HG02798 (cell line): ENCODE results near the gene MIP.
"Not testable (repeated sequence)": the region's sequence is repeated elsewhere in the genome, so short reads cannot be mapped to it uniquely, and the experiment has no call there.

ENCODE experiments used
- ATAC-seq: cut with Tn5 transposase; IDR thresholded peaks from one replicate; pipeline ENCODE4 v1.9.1; 2021; ENCODE audit warnings: mild to moderate bottlenecking; ENCODE audit not compliant: unreplicated experiment, poor library complexity

MIP gene

DNA sequence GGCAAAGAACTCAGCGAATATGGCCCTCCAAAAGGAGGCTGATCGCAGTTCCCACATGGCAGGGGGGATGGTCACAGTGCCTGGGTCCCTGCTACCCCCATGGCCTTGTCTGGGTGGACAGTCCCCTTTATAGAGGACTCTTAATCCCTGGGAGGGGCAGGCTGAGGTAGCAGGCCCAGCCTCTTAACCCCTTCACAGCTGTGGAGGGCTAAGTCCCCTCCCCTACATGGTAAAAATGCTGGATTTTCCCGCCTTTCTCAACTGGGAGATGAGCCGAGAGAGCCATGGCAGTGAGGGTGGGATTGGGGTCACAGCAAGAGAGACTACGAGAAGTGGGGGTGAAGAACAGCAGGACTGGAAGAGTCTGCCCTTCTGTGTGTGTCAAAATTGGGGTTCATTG is at the start of gene MIP:
MIP (minus strand) TSS at position 101 of the 400 bp plus-strand sequence; CDS start at position 57, 44 bp downstream.
- ATAC-seq = no peak

DNA sequence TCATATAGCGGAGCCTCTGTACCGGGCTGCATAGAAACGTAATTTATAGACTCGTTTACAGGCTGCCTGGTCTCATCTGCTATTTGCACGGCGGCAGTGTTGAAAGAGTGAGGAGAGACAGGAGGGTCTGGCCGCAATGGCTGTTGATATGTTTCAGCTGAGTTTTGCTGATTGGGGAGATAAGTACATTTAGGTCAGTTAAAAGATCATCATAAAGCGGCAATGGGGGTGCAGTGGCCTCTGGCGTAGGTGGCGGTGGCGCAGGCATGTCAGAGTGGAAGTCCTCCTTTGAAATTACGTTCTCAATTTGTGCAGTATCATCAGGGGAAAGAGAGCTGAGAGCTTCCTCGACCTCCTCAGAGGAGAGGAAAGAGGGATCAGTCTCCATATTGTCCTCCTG is 45.4 kb upstream of the MIP start:
- not testable (repeated sequence) for ATAC-seq

DNA sequence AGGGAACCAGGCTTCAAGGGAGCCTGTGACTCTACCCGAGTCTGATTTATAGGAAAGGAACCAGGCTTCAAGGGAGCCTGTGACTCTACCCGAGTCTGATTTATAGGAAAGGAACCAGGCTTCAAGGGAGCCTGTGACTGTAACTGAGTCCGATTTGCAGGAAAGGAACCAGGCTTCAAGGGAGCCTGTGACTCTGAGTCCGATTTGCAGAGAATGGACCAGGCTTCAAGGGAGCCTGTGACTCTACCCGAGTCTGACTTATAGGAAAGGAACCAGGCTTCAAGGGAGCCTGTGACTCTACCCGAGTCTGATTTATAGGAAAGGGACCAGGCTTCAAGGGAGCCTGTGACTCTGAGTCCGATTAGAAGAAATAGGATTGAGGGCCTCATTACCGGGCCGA is 45.0 kb upstream of the MIP start:
- not testable (repeated sequence) for ATAC-seq

DNA sequence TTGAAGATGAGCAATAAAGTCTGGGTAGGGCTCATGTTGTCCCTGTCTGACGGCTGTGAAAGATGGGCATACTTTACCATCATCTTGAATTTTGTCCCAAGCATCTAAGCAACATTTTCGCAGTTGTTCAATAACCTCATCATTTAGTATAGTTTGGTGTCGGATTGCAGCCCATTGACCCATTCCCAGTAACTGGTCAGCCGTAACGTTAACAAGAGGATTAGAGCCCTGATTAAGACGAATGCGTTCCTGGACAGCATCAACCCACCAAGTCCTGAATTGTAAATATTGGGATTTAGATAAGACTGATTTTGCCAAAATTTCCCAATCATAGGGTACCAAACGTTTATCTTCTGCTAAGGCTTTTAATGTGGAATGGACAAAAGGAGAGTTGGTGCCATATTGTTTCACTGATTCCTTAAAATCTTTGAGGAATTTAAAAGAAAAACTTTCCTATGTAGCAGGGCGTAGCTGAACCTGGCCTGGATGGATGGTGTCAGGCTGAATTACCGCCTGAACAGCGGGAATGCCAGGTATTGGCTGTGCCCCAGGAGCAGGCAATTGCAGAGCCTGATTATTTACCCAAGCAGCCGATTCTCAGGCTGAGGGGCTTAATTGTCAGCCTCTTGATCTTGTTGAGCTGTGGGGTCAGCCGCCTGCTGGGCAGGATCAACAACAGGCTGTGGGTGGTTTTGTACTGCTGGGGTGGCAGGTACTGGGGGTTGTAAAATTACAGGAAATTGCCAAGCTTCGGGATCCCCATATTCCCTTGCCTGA is 43.9 kb upstream of the MIP start:
- not testable (repeated sequence) for ATAC-seq

DNA sequence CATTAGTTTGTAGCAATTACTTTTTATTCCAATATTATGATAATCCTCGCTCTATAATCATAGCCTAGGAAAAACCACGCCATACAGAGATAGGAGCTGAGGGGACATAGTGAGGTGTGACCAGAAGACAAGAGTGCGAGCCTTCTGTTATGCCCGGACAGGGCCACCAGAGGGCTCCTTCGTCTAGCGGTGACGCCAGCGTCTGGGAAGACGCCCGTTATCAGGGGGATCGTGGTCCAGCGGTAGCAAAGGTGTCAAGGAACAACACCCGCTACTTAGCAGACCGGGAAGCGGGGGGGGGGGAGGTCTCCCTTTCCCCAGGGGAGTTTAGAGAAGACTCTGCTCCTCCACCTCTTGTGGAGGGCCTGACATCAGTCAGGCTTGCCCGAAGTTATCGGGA is 42.2 kb upstream of the MIP start:
- ATAC-seq = not testable (repeated sequence)

DNA sequence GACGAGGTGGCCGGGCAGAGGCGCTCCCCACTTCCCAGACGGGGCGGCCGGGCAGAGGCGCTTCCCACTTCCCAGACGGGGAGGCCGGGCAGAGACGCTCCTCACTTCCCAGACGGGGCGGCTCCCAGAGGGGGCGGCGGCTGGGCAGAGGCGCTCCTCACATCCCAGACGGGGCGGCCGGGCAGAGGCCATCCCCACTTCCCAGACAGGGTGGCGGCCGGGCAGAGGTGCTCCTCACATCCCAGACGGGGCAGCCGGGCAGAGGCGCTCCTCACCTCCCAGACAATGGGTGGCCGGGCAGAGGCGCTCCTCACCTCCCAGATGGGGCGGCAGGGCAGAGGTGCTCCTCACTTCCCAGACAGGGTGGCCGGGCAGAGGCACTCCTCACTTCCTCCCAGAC is 40.0 kb upstream of the MIP start:
- not testable (repeated sequence) for ATAC-seq

DNA sequence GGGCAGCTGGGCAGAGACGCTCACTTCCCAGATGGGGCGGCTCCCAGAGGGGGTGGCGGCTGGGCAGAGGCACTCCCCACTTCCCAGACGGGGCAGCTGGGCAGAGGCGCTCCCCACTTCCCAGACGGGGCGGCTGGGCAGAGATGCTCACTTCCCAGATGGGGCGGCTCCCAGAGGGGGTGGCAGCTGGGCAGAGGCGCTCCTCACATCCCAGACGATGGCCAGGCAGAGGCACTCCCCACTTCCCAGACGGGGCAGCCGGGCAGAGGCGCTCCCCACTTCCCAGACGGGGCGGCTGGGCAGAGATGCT is 39.6 kb upstream of the MIP start:
- not testable (repeated sequence) for ATAC-seq

DNA sequence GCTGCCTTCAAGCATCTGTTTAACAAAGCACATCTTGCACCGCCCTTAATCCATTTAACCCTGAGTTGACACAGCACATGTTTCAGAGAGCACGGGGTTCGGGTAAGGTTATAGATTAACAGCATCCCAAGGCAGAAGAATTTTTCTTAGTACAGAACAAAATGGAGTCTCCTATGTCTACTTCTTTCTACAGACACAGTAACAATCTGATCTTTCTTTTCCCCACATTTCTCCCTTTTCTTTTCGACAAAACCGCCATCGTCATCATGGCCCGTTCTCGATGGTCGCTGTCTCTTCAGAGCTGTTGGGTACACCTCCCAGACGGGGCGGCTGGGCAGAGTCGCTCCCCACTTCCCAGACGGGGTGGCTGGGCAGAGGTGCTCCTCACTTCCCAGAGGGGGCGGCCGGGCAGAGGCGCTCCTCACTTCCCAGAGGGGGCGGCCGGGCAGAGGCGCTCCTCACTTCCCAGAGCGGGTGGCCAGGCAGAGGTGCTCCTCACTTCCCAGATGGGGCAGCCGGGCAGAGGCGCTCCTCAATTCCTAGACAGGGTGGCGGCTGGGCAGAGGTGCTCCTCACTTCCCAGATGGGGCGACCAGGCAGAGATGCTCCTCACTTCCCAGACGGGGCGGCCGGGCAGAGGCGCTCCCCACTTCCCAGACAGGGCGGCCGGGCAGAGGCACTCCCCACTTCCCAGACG is 39.1 kb upstream of the MIP start:
- ATAC-seq = not testable (repeated sequence)

DNA sequence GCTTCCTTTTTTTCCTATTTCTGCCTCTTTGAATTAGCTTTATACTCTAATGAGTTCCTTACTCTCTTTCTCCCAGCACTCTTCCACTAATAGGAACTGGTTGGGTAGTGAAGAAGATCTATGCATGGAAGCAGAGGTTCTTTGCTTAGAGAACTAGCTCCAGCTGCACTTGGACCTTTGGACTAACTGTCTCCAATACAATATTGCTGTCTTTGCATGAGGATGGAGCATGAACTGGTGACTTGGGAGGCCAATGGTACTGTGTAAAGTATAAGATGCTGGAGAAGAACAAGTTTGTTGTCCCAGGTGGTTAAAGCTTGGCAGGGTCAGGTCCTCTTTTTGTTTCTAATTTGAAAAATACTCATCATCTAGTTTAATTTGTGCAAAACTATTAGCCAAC is 35.9 kb upstream of the MIP start:
- ATAC-seq = no peak

DNA sequence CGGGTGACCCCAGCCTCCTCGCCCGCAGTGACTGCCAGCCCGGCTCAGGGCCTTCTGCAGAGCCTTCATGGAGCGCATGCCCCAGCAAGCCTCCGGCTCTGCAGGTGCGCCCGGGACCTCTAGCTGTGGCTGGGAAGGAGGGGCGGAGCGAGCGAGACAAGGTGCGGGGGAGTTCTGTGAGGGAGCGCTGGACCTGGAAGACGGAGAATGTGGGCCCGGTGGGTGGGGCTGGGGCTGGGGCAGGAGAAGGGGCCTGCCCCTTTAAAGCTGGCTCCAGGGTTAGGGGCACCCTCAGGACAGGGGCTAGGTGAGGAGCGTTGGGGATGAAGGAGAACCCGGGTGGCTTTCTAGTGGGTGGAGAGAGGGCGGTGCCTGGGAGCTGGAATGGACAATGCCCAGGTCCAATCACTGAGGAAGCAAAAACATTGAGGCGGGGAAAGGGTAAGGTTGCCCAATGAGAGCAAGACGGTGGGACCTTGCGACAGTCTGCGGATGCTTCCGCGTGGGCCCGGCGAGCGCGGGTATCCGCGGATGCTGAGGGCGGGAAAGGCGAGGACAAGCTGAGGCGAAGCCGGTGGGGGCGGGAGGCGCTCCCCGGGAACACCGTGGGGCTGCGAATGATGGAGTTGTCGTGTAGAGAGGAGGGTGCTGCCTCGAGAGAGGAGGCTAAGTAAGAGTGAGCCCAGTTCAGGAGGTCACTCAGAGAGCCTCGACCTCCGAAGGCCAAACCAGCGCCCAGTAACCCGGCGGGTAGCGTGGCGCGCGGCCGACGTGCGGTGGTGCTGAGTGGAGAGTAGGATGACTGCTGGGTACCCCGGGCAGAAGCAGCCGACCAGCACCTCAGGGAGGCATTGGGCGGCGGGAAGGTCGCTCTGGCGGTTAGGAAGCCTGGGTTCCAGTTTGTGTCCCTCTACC is 33.8 kb upstream of the MIP start, which contains the start of gene GLS2:
GLS2 (minus strand) TSS at position 121 of the 915 bp plus-strand sequence; CDS start at position 78, 43 bp downstream.
- ATAC-seq = peak; percentile 93

DNA sequence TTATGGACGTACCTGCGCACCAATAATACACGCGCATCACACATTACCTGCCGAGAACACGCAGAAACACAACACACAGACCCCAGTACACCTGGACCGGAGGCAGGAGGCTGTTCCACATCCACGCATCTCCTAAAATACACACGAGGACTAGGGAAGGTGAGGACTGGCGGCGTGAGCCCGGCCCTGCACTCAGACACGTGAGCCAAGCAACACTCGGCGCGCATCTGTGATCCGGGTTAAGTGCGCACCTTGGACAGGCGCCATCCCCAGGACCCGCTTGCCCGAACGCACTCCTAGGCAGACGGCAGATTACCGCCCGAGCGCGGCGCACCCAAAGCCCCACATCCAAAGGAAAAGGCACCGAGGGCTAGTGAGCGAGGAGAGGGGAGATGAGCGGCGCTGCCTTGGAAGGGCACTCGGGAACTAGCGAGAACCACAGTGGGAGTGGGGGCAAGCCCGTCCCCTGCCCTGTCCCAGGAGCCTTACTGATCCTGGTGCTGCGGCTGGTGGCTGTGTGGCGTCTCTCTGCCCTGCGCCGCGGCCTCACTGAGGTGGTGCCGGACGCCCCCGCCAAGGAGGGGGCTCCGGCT is 33.1 kb upstream of the MIP start:
- peak; percentile 26 for ATAC-seq

DNA sequence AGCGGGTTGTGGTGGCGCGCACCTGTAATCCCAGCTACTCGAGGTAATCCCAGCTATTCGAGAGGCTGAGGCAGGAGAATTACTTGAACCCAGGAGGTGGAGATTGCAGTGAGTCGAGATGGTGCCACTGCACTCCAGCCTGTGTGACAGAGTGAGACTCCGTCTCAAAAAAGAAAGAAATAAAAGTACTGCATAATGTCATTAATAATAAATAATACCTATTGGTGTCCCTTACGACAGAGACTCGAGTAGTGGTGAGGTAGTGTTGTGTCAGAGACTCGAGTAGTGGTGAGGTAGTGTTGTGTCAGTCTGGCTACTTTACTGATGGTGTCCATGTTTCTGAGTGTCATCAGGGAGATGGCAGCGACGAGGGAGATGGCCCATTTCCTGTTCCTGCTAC is 32.2 kb upstream of the MIP start:
- ATAC-seq = no peak

DNA sequence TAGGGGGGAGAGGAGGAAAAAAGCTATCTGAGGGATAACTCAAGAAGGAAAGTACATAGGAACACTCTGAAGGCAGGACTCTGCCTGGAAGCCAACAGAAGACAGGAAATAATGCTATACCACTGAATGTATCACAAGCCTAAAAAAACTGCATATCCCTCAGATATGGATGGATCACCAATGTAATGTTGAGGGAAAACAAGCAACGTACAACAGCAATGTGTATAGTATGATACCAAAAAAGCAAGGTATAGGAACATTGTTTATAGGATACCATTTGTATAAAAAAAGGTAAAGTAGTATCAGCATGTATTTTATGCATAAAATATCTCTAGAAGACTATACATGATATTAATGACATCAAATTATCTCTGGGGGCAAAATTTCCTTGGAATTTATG is 30.1 kb upstream of the MIP start:
- no peak for ATAC-seq

DNA sequence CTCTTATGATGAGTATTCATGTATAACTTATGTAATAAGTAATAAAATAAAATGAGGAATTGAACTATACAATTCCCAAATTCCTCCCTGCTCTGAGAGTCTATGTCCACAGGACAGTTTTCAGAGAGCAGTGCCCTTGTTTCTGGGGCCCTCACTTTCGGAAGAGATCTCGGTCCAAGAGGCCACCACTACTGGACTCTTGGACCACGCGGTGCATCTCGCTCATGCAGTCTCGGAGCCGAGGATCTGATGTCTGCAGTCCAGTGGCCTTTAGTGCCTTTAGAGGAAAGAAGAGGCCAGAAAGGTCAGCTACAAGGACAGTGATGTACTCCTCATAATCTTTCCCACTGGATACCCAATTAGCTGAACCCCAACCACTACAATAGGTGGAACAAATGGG is 25.2 kb upstream of the MIP start:
- ATAC-seq = no peak

DNA sequence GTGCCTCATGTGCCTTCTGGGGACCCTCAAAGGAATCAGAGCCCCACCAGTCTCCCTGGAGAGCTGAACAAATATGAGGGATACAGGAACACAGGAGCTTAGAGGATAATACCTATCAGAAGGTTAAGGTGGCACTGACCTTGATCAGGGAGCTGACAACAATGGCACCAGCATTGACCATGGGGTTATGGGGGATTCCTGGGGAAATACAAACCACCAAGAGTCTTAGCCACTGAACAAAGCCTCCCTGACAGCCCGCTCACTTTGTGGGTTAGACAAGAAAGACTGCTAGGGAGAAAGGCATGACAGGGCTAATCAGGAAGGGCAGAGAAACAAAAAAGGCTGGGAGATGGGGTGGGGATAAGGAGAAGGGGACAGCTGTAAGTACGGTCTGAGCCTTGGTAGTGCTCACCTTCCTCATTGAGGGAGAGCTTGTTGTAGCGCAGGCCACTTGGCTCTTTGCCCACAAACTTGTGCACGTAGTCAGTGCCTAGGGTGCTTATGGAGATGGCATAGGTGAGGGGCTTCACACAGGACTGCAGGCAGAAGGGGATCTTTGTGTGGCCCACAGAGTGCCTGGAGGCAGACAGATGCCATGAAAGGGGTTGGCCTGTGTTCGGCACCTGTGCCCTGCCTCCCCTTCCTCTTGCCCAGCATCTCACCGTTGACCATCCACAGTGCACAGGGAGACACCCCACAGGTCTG is 23.2 kb upstream of the MIP start:
- ATAC-seq = no peak

DNA sequence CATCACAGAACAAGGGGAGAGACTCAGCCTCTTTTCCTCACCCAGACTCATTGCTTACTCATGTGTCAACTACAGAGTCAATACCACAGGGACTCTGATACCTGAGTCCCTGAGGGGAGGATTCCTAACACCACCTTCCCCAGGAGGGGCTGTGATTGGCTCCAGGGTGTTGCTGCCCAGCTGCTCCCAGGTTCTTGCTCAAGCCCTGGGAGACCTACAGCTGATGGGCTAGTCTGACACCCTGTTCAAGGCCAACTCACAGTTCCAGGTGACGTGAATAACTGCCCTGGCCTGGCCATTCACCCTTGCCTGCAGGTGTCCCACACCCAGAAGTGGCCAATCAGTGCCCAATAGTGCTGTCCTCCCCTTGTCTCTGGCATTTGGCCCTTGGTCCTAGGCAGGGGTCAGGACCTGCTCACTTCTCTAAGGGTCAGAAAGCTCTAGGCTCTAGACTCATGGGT is 22.5 kb upstream of the MIP start:
- ATAC-seq = no peak

DNA sequence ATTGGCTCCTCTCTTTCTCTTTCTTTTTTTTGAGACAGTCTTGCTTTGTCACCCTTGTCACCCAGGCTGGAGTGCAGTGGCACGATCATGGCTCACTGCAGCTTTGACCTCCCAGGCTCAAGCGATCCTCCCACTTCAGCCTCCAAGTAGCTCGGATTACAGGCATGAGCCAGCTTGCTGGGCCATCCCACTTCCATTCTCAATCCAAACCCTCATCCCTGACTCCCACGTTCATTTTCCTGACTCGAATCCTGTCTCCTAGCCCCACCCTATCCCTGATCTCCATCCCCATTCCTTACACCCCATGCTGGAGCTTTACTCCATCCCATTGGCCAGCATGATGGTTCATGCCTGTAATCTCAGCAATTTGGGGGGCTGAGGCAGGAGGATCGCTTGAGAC is 21.7 kb upstream of the MIP start:
- ATAC-seq = no peak

DNA sequence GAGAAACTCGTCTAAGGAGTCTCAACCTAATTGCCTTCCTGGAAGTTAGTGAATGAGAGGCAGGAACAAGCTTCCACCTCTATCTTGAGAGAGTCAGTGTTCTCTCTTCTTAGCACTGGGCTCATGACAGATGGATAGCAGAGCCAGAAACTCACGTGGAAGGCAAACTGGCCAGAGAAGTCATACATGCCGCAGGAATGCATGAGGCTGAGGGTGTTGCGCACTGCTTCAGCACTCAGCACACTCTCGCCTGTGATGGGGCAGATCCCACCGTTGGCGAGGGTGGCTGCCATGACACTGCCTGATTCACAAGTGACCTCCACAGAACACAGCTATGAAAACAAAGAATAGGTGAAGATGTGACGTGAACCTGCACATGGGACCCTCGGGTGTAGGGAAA is 19.9 kb upstream of the MIP start:
- ATAC-seq = no peak

DNA sequence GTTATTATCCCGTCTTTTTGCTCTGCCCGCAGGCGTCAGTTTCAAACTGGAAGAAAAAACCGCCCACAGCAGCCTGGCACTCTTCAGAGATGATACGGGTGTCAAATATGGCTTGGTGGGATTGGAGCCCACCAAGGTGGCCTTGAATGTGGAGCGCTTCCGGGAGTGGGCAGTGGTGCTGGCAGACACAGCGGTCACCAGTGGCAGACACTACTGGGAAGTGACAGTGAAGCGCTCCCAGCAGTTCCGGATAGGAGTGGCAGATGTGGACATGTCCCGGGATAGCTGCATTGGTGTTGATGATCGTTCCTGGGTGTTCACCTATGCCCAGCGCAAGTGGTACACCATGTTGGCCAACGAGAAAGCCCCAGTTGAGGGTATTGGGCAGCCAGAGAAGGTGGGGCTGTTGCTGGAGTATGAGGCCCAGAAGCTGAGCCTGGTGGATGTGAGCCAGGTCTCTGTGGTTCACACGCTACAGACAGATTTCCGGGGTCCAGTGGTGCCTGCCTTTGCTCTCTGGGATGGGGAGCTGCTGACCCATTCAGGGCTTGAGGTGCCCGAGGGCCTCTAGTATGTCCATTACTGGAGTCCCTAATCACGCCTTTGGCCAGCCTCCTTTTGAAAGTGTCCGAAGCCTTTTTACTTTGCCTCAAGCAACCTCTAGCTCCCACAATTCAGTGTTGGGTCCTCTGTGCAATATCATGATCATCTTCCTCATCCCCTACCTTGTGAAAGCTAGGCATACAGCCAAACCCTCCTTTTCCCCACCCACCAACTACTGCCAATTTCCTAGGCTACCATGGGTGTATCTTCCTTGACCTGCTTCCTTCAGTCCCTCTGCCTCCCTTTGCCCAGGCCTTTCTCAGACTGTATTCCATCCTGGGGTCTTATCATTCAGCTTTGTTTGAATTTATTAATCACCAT is 14.8 kb upstream of the MIP start:
- no peak for ATAC-seq
